ENCODE data around the gene TAF4B. TPM values are rescaled to one million over a fixed set of nuclear protein-coding genes. Genes with fewer than 3 reads are reported as not detected.
"Not testable (repeated sequence)": the region's sequence is repeated elsewhere in the genome, so short reads cannot be mapped to it uniquely, and the experiment has no call there.

Gene TAF4B
- total RNA-seq, 3 donors from 2014 or later (not counting 1 experiment from before 2014, with no cell fraction given) = 1.5 to 3.3 (median 1.7) TPM

GRCh38 chr18:26252411-26252810 is 26.2 kb downstream of the TAF4B start:
- Histone ChIP-seq H3K36me3 (ENCODE audit: control insufficient read depth, insufficient read depth, low read length) (no peaks in the 10 kb centered on the region), H3K27me3 (ENCODE audit: control insufficient read depth, insufficient read depth, low read length) (no peaks in the 10 kb centered on the region), H3K27ac (ENCODE audit: low read length) (no peak overlapping the region), H3K4me3 (ENCODE audit: low read length) (no peak overlapping the region), H3K9me3 (ENCODE audit: control insufficient read depth, insufficient read depth, low read length) (no peaks in the 10 kb centered on the region), H3K4me1 (ENCODE audit: control insufficient read depth, insufficient read depth, low read length) (no peaks in the 10 kb centered on the region)
- 75% methylated on average over 2 of the region's 3 CpGs for whole genome bisulfite sequencing (ENCODE audit: insufficient coverage)
- ATAC-seq = no peak
- TF ChIP-seq, protein P1, sequence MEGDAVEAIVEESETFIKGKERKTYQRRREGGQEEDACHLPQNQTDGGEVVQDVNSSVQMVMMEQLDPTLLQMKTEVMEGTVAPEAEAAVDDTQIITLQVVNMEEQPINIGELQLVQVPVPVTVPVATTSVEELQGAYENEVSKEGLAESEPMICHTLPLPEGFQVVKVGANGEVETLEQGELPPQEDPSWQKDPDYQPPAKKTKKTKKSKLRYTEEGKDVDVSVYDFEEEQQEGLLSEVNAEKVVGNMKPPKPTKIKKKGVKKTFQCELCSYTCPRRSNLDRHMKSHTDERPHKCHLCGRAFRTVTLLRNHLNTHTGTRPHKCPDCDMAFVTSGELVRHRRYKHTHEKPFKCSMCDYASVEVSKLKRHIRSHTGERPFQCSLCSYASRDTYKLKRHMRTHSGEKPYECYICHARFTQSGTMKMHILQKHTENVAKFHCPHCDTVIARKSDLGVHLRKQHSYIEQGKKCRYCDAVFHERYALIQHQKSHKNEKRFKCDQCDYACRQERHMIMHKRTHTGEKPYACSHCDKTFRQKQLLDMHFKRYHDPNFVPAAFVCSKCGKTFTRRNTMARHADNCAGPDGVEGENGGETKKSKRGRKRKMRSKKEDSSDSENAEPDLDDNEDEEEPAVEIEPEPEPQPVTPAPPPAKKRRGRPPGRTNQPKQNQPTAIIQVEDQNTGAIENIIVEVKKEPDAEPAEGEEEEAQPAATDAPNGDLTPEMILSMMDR (IDR thresholded peaks at IDR 0.05) = no peak
- Mint-ChIP-seq H3K4me1 (no peaks in the 10 kb centered on the region), H3K27me3 (ENCODE audit: low read depth in 2 of 2) (peaks cover 0 to 5% of the 10 kb centered on the region in 2 donors), H3K9me3 (no peaks in the 10 kb centered on the region), H3K36me3 (no peaks in the 10 kb centered on the region), H3K4me3 (no peak overlapping the region), H3K27ac (no peak overlapping the region)
- intact Hi-C loops (cut with micrococcal nuclease) = no loop called here
- DNase-seq = no peak

DNA sequence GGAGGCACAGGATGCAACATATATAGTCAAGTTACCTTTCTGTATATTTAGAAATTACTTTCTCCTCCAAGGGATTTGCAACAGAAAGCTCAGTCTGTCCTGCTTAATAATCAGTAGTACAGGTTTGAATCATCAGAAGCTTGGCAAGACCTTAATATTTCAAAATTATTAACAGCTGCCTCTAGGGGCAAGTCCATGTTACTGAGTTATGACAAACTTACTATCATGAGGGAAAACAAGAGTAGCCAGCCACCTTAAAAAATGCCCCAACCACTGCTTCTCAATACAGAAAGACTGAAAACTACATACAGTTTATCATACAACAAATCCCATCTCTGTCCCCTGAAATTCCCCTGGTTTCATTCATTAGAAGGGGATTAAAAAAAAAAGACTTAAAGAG is 28.6 kb downstream of the TAF4B start:
- H3K4me1 ChIP-seq (ENCODE audit: control insufficient read depth, insufficient read depth, low read length); H3K36me3 Mint-ChIP-seq; H3K36me3 ChIP-seq (ENCODE audit: control insufficient read depth, insufficient read depth, low read length); ATAC-seq; H3K27me3 Mint-ChIP-seq (ENCODE audit: low read depth in 2 of 2); H3K27ac Mint-ChIP-seq; H3K9me3 Mint-ChIP-seq; H3K9me3 ChIP-seq (ENCODE audit: control insufficient read depth, insufficient read depth, low read length); H3K27ac ChIP-seq (ENCODE audit: low read length); DNase-seq; H3K4me1 Mint-ChIP-seq; intact Hi-C loops (cut with micrococcal nuclease); H3K4me3 ChIP-seq (ENCODE audit: low read length); H3K27me3 ChIP-seq (ENCODE audit: control insufficient read depth, insufficient read depth, low read length); H3K4me3 Mint-ChIP-seq: not testable (repeated sequence)

GRCh38 chr18:26255695-26256622 is 29.7 kb downstream of the TAF4B start:
- Histone ChIP-seq H3K4me1 (ENCODE audit: control insufficient read depth, insufficient read depth, low read length) (no peaks in the 10 kb centered on the region), H3K9me3 (ENCODE audit: control insufficient read depth, insufficient read depth, low read length) (no peaks in the 10 kb centered on the region), H3K27me3 (ENCODE audit: control insufficient read depth, insufficient read depth, low read length) (no peaks in the 10 kb centered on the region), H3K36me3 (ENCODE audit: control insufficient read depth, insufficient read depth, low read length) (no peaks in the 10 kb centered on the region), H3K27ac (ENCODE audit: low read length) (no peak overlapping the region), H3K4me3 (ENCODE audit: low read length) (no peak overlapping the region)
- no peak overlapping the region for H3K4me3 Mint-ChIP-seq
- DNase-seq = no peak
- no peak overlapping the region for H3K27ac Mint-ChIP-seq
- no peaks in the 10 kb centered on the region for H3K4me1 Mint-ChIP-seq
- TF ChIP-seq, protein P1 (IDR thresholded peaks at IDR 0.05) = no peak
- intact Hi-C loops (cut with micrococcal nuclease) = no loop called here
- H3K9me3 Mint-ChIP-seq = no peaks in the 10 kb centered on the region
- no peaks in the 10 kb centered on the region for H3K36me3 Mint-ChIP-seq
- no peak for ATAC-seq
- 75% methylated on average over 13 of the region's 14 CpGs for WGBS (ENCODE audit: insufficient coverage)
- peaks cover 3 to 5% of the 10 kb centered on the region in 2 donors for H3K27me3 Mint-ChIP-seq (ENCODE audit: low read depth in 2 of 2)

DNA sequence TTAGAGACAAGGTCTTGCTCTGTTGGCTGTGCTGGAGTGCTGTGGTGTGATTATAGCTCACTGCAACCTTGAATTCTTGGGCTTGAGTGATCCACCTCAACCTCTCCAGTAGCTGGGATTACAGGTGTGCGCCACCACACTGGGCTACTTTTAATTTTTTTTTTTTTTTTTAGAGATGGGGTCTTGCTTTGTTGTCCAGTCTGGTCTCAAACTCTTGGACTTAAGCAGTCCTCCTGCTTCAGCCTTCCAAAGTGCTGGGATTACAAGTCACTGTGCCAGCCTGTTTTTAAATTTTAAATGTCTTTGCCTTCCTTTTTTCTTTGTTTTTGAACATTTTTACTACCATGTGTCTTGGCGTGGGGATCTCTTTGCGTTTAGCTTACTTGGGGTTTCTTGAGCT is 32.5 kb downstream of the TAF4B start:
- H3K4me1 Mint-ChIP-seq = no peaks in the 10 kb centered on the region
- H3K9me3 ChIP-seq (ENCODE audit: control insufficient read depth, insufficient read depth, low read length) = no peaks in the 10 kb centered on the region
- H3K4me1 ChIP-seq (ENCODE audit: control insufficient read depth, insufficient read depth, low read length) = no peaks in the 10 kb centered on the region
- H3K27me3 Mint-ChIP-seq (ENCODE audit: low read depth in 2 of 2) = peaks cover 3 to 5% of the 10 kb centered on the region in 2 donors
- intact Hi-C loops (cut with micrococcal nuclease) = no loop called here
- H3K4me3 ChIP-seq (ENCODE audit: low read length) = no peak overlapping the region
- no peak overlapping the region for H3K4me3 Mint-ChIP-seq
- no peaks in the 10 kb centered on the region for H3K9me3 Mint-ChIP-seq
- H3K27ac ChIP-seq (ENCODE audit: low read length) = no peak overlapping the region
- H3K27ac Mint-ChIP-seq = no peak overlapping the region
- H3K27me3 ChIP-seq (ENCODE audit: control insufficient read depth, insufficient read depth, low read length) = no peaks in the 10 kb centered on the region
- DNase-seq = no peak
- no peaks in the 10 kb centered on the region for H3K36me3 Mint-ChIP-seq
- 100% methylated on average over 3 of the region's 3 CpGs for WGBS (ENCODE audit: insufficient coverage)
- no peaks in the 10 kb centered on the region for H3K36me3 ChIP-seq (ENCODE audit: control insufficient read depth, insufficient read depth, low read length)
- ATAC-seq = no peak
- TF ChIP-seq, protein P1 (IDR thresholded peaks at IDR 0.05) = no peak

GRCh38 chr18:26259416-26259815 is 33.2 kb downstream of the TAF4B start:
- H3K9me3 ChIP-seq (ENCODE audit: control insufficient read depth, insufficient read depth, low read length); ATAC-seq; intact Hi-C loops (cut with micrococcal nuclease); H3K4me3 ChIP-seq (ENCODE audit: low read length); H3K36me3 ChIP-seq (ENCODE audit: control insufficient read depth, insufficient read depth, low read length); H3K4me3 Mint-ChIP-seq; H3K9me3 Mint-ChIP-seq; H3K4me1 ChIP-seq (ENCODE audit: control insufficient read depth, insufficient read depth, low read length); H3K4me1 Mint-ChIP-seq; H3K27ac Mint-ChIP-seq; H3K27me3 ChIP-seq (ENCODE audit: control insufficient read depth, insufficient read depth, low read length); H3K36me3 Mint-ChIP-seq; H3K27ac ChIP-seq (ENCODE audit: low read length); H3K27me3 Mint-ChIP-seq (ENCODE audit: low read depth in 2 of 2); DNase-seq: not testable (repeated sequence)
- 100% methylated on average over 1 of the region's 4 CpGs for WGBS (ENCODE audit: insufficient coverage)
